GM23338 (cell line): ENCODE results near the gene WDR73. TPM values are rescaled to one million over a fixed set of nuclear protein-coding genes. Genes with fewer than 3 reads are reported as not detected.

ENCODE experiments used
- ATAC-seq: fragments of 200-7000 bp; cut with Tn5 transposase; 3 replicates; pipeline ENCODE4 v1.9.1; 2020
- DNase-seq: peaks from one replicate; pipeline ENCODE4 v3.0.0-alpha.2; 2015; ENCODE audit warnings: low spot score
- H2AFZ ChIP-seq: fragments of 200-600 bp; sonication (generic); 2 replicates; pipeline ENCODE4 v1.8.0; 2016; ENCODE audit warnings: antibody characterized with exemption, mild to moderate bottlenecking, moderate library complexity
- H3F3A ChIP-seq: fragments of 200-600 bp; sonication (generic); replicated peaks from 2 replicates; pipeline ENCODE4 v1.8.0; 2017; ENCODE audit warnings: antibody characterized with exemption, mixed run types, low read depth
- H3K27ac ChIP-seq: fragments of 200-600 bp; sonication (generic); 2 replicates; pipeline ENCODE4 v1.6.1; 2016; ENCODE audit warnings: low read depth
- H3K27me3 ChIP-seq: fragments of 200-600 bp; sonication (generic); 2 replicates; pipeline ENCODE4 v1.8.0; 2016; ENCODE audit warnings: mild to moderate bottlenecking, mixed run types, moderate library complexity; ENCODE audit not compliant: insufficient read depth
- H3K36me3 ChIP-seq: fragments of 200-600 bp; sonication (generic); 2 replicates; pipeline ENCODE4 v1.8.0; 2016; ENCODE audit warnings: mild to moderate bottlenecking; ENCODE audit not compliant: insufficient read depth
- H3K4me1 ChIP-seq: fragments of 200-600 bp; sonication (generic); 2 replicates; pipeline ENCODE4 v1.8.0; 2016; ENCODE audit warnings: mild to moderate bottlenecking, moderate library complexity; ENCODE audit not compliant: insufficient read depth
- H3K4me2 ChIP-seq: fragments of 200-600 bp; sonication (generic); 2 replicates; pipeline ENCODE4 v1.7.1; 2017; ENCODE audit warnings: mixed run types
- H3K4me3 ChIP-seq: fragments of 200-600 bp; sonication (generic); 2 replicates; pipeline ENCODE4 v1.6.1; 2016; ENCODE audit warnings: mixed run types
- H3K79me2 ChIP-seq: fragments of 200-600 bp; sonication (generic); replicated peaks from 2 replicates; pipeline ENCODE4 v1.8.0; 2017; ENCODE audit warnings: mild to moderate bottlenecking; ENCODE audit not compliant: insufficient read depth
- H3K9me2 ChIP-seq: fragments of 200-600 bp; sonication (generic); 2 replicates; pipeline ENCODE4 v1.8.0; 2017; ENCODE audit not compliant: insufficient read depth
- H4K20me1 ChIP-seq: fragments of 200-600 bp; sonication (generic); replicated peaks from 2 replicates; pipeline ENCODE4 v1.8.0; 2017; ENCODE audit warnings: mild to moderate bottlenecking; ENCODE audit not compliant: insufficient read depth
- H3K27ac Mint-ChIP-seq: 2 replicates; pipeline ENCODE4 v1.8.0; 2020; ENCODE audit warnings: inconsistent platforms, mild to moderate bottlenecking, moderate library complexity, mixed read lengths
- H3K27me3 Mint-ChIP-seq: 3 replicates; pipeline ENCODE4 v1.8.0; 2022; ENCODE audit warnings: low read depth, mild to moderate bottlenecking, moderate library complexity, mixed read lengths, inconsistent platforms; ENCODE audit not compliant: insufficient read depth, poor library complexity
- H3K36me3 Mint-ChIP-seq: 3 replicates; pipeline ENCODE4 v1.8.0; 2021; ENCODE audit warnings: low read depth, mild to moderate bottlenecking, inconsistent platforms, moderate library complexity, mixed read lengths
- H3K4me1 Mint-ChIP-seq: 3 replicates; pipeline ENCODE4 v1.8.0; 2020; ENCODE audit warnings: mild to moderate bottlenecking, inconsistent platforms, mixed read lengths
- H3K4me3 Mint-ChIP-seq: 3 replicates; pipeline ENCODE4 v1.8.0; 2021; ENCODE audit warnings: moderate library complexity, mild to moderate bottlenecking, inconsistent platforms, mixed read lengths
- H3K9me3 Mint-ChIP-seq: 3 replicates; pipeline ENCODE4 v1.8.0; 2020; ENCODE audit warnings: moderate library complexity, mild to moderate bottlenecking, inconsistent platforms, mixed read lengths
- CTCF ChIP-seq, 2 experiments: fragments of 200-600 bp in 1 of 2; sonication (generic) in 1 of 2; conservative IDR thresholded peaks; 2 replicates each; pipeline versions ENCODE4 v1.5.1 to v1.6.1; 2016 to 2017; ENCODE audit warnings: antibody characterized with exemption in 2 of 2, low read depth in 2 of 2, mild to moderate bottlenecking in 2 of 2, moderate library complexity in 1 of 2
- ETS1 ChIP-seq: IDR thresholded peaks from 2 replicates; pipeline ENCODE4 v1.6.1; 2016; ENCODE audit warnings: antibody characterized with exemption
- EZH2 ChIP-seq: fragments of 200-600 bp; sonication (generic); IDR thresholded peaks from one replicate; pipeline ENCODE4 v1.8.0; 2017; ENCODE audit warnings: antibody characterized with exemption, mild to moderate bottlenecking, low read depth; ENCODE audit not compliant: unreplicated experiment
- JUNB ChIP-seq: IDR thresholded peaks from one replicate; pipeline ENCODE4 v1.6.1; 2016; ENCODE audit warnings: antibody characterized with exemption; ENCODE audit not compliant: unreplicated experiment
- NANOG ChIP-seq: IDR thresholded peaks from 2 replicates; pipeline ENCODE4 v1.6.1; 2016; ENCODE audit warnings: antibody characterized with exemption, borderline replicate concordance
- POLR2AphosphoS5 ChIP-seq: IDR thresholded peaks from 2 replicates; pipeline ENCODE4 v1.6.1; 2016; ENCODE audit warnings: antibody characterized with exemption, low read depth
- REST ChIP-seq: IDR thresholded peaks from one replicate; pipeline ENCODE4 v1.6.1; 2018; ENCODE audit warnings: antibody characterized with exemption; ENCODE audit not compliant: unreplicated experiment
- STAT1 ChIP-seq: IDR thresholded peaks from one replicate; pipeline ENCODE4 v1.6.1; 2016; ENCODE audit warnings: antibody characterized with exemption; ENCODE audit not compliant: unreplicated experiment
- ZNF114 ChIP-seq: fragments of 250-450 bp; sonication (Bioruptor Pico); IDR thresholded peaks from 2 replicates; pipeline ENCODE4 v1.5.0; 2020; ENCODE audit warnings: mild to moderate bottlenecking, moderate library complexity
- ZNF331 ChIP-seq: fragments of 250-450 bp; sonication (Bioruptor Pico); IDR thresholded peaks from 2 replicates; pipeline ENCODE4 v1.5.0; 2020; ENCODE audit warnings: low read depth, mild to moderate bottlenecking, moderate library complexity
- polyA plus RNA-seq: library from polyadenylated mRNA; unstranded; fragments of >200 nt; fragmentation: Nextera tagmentation; extraction: Ambion mirVana; gene quantifications from 2 replicates; pipeline ENCODE4 v1.2.1, GENCODE V29; 2016
- total RNA-seq: library from RNA; depleted of rRNA; stranded (reverse); fragments of >200 nt; shearing (Covaris generic); gene quantifications from 2 replicates; pipeline ENCODE4 v1.2.3, GENCODE V29; 2014

WDR73 gene
- total and polyA plus RNA-seq, 2 experiments from 2014 or later: 14.8 to 25.2 TPM

GRCh38 chr15:84649706-84650105, 4.4 kb downstream of the WDR73 start:
- no peak overlapping the region for H3K27ac Mint-ChIP-seq

GRCh38 chr15:84648539-84648938, 5.5 kb downstream of the WDR73 start:
- Mint-ChIP-seq H3K9me3 (no peaks in the 10 kb centered on the region; the same call in 2 of the 3 replicates), H3K27ac (no peak overlapping the region), H3K4me3 (no peak overlapping the region), H3K27me3 (no peaks in the 10 kb centered on the region), H3K36me3 (peaks cover 76% of the 10 kb centered on the region), H3K4me1 (peaks cover 6% of the 10 kb centered on the region; the same call in 2 of the 3 replicates)
- H3K27ac ChIP-seq: no peak overlapping the region
- no peaks in the 10 kb centered on the region for H3K9me2 ChIP-seq
- H3K4me2 ChIP-seq: no peak overlapping the region
- H3K79me2 ChIP-seq: peaks cover 20% of the 10 kb centered on the region
- H4K20me1 ChIP-seq: peaks cover 7% of the 10 kb centered on the region; the same call in 1 of the 2 replicates
- no peaks in the 10 kb centered on the region for H3K27me3 ChIP-seq
- peaks cover 55% of the 10 kb centered on the region for H3K36me3 ChIP-seq
- H2AFZ ChIP-seq: no peak overlapping the region
- H3K4me3 ChIP-seq: no peak overlapping the region
- peaks cover 5% of the 10 kb centered on the region for H3K4me1 ChIP-seq
- peaks cover 7% of the 10 kb centered on the region; the same call in 1 of the 2 replicates for H3F3A ChIP-seq
- no peak for DNase-seq
- no peak for ATAC-seq
- TF ChIP-seq ZNF331 (CRISPR knock-in tag) (no peak), ZNF114 (CRISPR knock-in tag) (no peak), CTCF (conservative IDR thresholded peaks at IDR 0.05; ENCODE audit: low read depth in 2 of 2) (no peak), REST (no peak), NANOG (no peak), STAT1 (no peak), POLR2AphosphoS5 (no peak), ETS1 (no peak)

More at GRCh38 chr15:84649706-84650105, 4.4 kb downstream of the WDR73 start:
- no peak overlapping the region for H3K4me3 Mint-ChIP-seq
- H4K20me1 ChIP-seq: peaks cover 7% of the 10 kb centered on the region; the same call in 1 of the 2 replicates
- H3K4me3 ChIP-seq: no peak overlapping the region
- no peak overlapping the region for H3K4me2 ChIP-seq
- H3K79me2 ChIP-seq: peaks cover 24% of the 10 kb centered on the region
- no peak for DNase-seq
- no peaks in the 10 kb centered on the region; the same call in 2 of the 3 replicates for H3K9me3 Mint-ChIP-seq
- H3K9me2 ChIP-seq: no peaks in the 10 kb centered on the region
- H2AFZ ChIP-seq: no peak overlapping the region
- peaks cover 55% of the 10 kb centered on the region for H3K36me3 ChIP-seq
- TF ChIP-seq NANOG (no peak), JUNB (no peak), ZNF114 (CRISPR knock-in tag) (no peak), STAT1 (no peak), EZH2 (no peak)
- H3K36me3 Mint-ChIP-seq: peaks cover 74% of the 10 kb centered on the region
- ATAC-seq: no peak
- H3K27me3 ChIP-seq: no peaks in the 10 kb centered on the region
- peaks cover 9% of the 10 kb centered on the region; the same call in 2 of the 3 replicates for H3K4me1 Mint-ChIP-seq
- no peak overlapping the region for H3K27ac ChIP-seq
- H3K27me3 Mint-ChIP-seq: no peaks in the 10 kb centered on the region
- H3K4me1 ChIP-seq: peaks cover 6% of the 10 kb centered on the region
- H3F3A ChIP-seq: peaks cover 5% of the 10 kb centered on the region; the same call in 1 of the 2 replicates
